Measurements from ENCODE around the gene ORC2.
A peak's percentile ranks its signal among the peaks of the same experiment; 100 is the strongest.
"Not testable (repeated sequence)": the region's sequence is repeated elsewhere in the genome, so short reads cannot be mapped to it uniquely, and the experiment has no call there.

Gene ORC2
- 98.3 to 103 reads per million in 2 donors for total RNA-seq

DNA sequence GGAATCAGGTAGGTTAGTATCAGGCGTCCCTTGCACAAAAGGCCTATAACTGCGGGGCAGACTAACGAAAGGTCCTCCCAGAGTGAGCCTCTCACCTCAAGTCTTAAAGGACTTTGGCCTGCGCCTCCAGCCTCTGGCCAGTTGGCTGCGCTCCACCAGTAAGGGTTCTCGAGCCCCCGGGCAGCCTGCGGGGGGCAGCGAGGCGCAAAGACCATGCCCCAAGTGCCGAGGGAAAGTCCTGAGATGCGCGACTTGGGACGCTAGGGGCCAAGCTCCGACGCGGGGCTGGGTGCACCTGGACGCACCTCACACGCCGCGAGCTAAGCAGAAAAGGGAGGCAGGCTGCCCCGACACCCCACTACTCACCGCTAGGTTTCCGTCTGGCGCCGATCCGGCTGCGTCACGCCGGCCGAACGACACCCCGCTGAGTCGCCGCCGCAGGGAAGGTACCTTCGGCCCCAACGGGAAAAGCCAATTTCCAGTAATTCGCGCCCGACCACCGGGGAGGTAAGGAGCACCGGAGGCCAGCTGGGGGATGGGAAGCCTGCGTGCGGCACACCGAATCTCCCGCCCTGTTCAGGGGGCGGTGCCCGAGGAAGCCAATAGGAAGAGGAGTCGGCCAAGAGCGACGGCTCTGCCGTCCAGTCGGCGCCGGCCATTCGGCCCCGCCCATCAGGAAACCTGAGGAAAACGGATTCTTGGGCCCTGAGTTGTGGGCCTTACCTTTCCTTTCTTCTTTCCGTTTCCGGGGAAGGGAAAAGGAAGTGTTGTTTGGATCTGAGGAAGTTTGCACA lies at the start of gene ORC2:
Gene ORC2 (minus strand): TSS at position 537 of the 794 bp plus-strand sequence. CDS start 5,537 bp downstream, outside the sequence.
- DNase-seq, result peak; percentile 78

GRCh38 chr2:201008296-201008829 lies 44.9 kb upstream of the ORC2 start:
- no peak for DNase-seq

DNA sequence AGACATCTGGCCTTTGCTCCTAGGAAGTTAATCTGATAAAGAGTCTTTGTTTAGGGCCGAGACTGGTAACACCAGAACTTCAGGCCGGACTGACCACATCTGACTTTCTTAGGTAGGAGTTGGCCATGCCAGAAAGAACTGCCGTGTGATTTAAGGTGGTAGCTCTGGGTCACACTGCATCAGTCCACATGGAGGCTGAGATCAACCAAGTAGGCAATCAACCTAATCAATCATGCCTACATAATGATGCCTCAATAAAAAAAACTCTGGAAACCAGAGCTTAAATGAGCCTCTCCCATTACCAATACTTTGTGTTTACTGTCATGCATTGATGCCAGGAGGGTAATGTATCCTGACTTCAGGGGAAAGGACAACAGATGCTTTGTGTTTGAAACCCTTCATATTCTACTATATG lies 44.1 kb upstream of the ORC2 start:
- no peak for DNase-seq

DNA sequence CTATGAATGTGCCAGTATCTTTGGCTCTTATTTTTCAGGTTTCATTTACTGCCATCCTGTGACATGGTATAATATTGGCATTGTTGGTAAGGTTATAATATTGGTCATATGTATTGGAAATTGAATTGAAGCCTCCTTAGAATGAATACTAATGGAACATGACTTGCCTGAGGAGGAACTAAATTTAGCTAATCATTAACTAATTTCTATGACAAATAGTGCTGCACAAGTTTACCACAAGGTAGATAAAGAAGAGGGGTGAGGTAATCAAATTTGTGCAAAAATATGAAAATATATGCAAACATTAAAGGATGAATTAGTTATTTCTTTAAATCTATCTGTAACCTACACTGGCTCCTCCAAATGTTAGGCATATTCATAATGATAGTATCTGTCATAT lies 43.2 kb upstream of the ORC2 start:
- DNase-seq, result no peak

GRCh38 chr2:201004370-201004769 lies 40.9 kb upstream of the ORC2 start:
- no peak for DNase-seq

- no peak for DNase-seq
These were observed 29.6 kb upstream of the ORC2 start for GRCh38 chr2:200993097-200993496.

- DNase-seq, result no peak
These were observed 23.7 kb upstream of the ORC2 start for GRCh38 chr2:200987137-200987536.

- no peak for DNase-seq
These were observed 22.3 kb upstream of the ORC2 start for GRCh38 chr2:200985799-200986198.

DNA sequence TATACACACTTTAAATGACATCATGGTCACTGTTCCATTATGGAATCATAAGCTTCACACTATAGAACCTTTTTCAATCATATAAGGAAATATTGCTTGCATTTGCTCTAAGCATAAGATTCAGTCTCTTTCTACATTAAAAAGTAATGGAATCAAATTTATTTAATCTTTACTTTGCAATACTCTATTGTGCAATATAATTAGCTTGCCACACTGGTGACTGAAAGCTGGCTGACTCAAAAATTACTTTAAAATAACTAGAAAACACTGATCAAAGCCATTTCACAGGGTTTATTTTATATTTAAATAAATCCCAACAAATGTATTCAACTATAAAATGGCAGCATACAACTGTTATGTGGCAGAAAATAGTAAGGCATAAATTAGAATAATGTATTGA lies 13.2 kb upstream of the ORC2 start:
- DNase-seq, result no peak

DNA sequence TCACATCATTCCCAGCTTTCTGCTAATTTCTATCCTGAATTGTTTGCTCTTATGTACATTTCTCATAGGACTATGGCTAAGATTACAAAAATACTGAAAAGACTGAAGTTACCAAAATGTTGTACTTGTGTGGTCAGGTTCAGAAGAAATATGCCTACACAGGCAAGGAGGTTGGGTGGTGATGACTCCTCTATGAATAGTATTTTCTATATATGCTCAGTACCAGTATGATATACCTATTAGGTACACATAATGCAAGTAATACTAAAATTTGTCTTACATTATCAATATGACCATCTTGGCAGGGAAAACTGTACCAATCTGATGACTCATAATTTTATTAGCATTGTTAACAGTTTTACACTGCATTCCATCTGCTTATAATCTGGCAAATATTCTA lies 12.2 kb upstream of the ORC2 start:
- no peak for DNase-seq

DNA sequence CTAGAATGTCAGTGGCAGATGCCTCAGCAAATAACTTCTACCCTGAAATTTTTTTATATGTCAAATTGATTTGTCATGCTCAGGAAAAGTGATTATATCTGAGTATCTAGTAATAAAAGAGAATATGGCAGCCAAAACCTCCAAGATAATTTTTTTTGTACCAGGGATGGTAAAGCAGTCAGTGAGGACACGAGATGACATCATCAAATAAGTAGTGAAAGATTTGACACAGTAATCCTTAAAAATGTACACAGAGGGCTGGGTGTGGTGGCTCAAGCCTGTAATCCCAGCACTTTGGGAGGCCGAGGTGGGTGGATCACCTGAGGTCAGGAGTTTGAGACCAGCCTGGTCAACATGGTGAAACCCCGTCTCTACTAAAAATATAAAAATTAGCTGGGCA lies 6.6 kb upstream of the ORC2 start:
- not testable (repeated sequence) for DNase-seq

- DNase-seq, result no peak
These were observed 5.3 kb upstream of the ORC2 start for GRCh38 chr2:200968735-200969134.

DNA sequence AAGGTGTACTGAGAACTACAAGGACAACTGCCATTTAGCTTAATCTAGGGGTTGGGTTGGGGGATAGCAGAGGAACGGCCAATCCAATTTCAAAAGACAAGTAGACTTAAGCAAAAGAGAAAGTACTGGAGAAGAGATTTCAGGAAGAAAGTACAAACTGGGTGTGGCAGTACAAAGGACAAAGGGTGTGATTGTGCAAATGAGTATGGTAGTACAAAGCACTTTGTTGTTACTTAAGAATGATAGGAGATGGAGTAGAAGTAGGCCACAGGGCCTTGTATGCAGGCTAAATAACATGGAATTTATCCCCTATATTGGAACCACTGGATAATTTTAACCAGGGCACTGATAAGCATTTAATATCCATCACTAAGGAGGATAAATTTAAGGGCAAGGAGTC lies 4.7 kb upstream of the ORC2 start:
- no peak for DNase-seq

DNA sequence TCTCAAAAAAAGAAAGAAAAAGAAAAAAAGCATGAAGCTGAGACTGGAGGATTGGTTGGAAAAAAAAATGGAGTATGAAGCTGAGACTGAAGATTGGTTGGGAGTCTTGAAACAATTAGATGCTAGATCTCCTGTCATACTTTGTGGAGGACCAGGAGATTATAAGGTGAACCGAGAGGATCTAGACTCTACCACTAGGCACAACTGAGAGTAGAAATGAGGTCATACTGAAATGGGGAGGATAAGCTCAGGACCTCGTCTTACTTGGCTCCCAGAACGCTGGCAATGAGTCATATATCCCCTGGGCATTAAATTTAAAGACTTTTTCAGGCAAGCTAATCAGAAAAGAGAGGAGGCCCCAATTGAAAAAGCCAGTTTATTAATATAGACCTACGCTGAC lies 3.3 kb upstream of the ORC2 start:
- DNase-seq, result no peak

DNA sequence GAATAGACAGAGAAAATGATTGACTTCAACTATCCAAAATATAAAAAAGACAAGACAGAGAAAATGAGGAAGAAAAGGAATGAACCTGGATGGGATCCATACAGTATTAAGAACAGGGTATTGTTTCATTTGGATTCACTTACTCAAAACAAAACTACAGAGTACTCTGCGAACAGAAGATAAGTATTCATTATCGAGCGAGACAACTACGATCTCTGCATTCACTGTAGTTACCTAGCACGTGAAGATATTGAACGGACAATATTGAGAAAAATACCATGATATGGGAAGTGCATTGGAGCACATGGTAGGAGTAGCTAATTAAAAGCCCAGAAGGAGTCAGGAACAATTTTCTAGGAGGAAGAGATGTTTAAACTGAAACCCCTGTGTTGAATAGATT lies 1.0 kb upstream of the ORC2 start:
- DNase-seq, result no peak

GRCh38 chr2:200963918-200964252 lies 425 bp upstream of the ORC2 start:
- not testable (repeated sequence) for DNase-seq

DNA sequence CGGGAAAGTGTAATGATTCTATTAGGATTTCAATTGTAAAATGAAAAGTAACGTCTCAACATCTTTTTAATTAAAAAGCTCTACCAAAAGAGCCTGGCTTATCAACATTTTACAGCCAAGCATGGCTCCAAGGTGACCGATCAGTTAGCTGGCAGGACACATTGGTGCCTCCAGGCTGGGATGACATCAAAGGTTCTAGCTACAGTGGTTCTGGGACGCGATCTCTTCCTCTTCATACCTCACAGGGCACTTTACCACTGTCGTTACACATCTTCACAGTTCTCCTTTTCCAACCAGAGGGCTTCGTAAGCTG lies 693 bp downstream of the ORC2 start:
- no peak for DNase-seq

GRCh38 chr2:200961674-200962073 lies 1.8 kb downstream of the ORC2 start:
- no peak for DNase-seq

DNA sequence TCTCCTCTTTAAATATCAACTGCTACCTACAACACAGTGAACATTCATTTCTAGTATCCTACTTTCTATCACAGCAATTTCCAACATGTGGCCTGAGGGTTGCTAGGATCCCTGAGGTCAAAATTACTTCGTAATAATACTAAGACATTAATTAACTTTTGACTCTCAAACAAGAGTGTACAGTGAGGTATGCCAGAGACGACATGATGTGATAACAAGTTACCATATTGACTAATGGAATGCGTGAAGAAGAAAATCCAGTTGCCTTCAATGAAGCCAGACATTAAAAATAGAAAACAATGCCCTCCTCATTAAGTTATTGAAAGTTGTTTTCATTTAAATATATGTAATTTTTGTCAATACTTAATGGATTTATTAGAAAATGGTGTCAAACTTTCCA lies 13.1 kb downstream of the ORC2 start:
- DNase-seq, result no peak

- no peak for DNase-seq
These were observed 18.1 kb downstream of the ORC2 start for GRCh38 chr2:200945395-200945729.

GRCh38 chr2:200944467-200945394 lies 18.7 kb downstream of the ORC2 start:
- no peak for DNase-seq

GRCh38 chr2:200943527-200944105 lies 19.8 kb downstream of the ORC2 start:
- no peak for DNase-seq

DNA sequence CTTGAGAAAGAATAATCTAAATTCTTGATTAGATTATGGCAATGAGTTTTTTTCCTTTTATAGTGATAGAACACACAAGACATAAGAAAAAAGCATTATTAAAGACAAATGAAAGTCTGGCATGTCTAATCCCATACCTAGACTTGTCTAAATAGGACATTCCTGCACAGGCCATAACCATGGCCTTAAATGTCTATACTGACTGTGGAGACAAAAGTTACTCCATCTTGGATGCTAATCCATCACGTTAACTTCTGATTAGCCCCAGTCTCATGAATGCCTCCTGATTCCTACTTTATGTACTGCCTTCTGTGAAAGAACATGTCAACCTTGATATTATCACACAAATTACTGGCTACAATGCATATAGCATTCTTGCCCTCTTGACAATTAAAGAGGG lies 23.6 kb downstream of the ORC2 start:
- DNase-seq, result no peak

Data from activated gamma-delta T cell (primary cell).